Gastroesophageal sphincter (tissue), 4 donors: Measurements from ENCODE around the gene TTC33. TPM values are rescaled to one million over a fixed set of nuclear protein-coding genes. Genes with fewer than 3 reads are reported as not detected.

Experiments
- ATAC-seq: fragments of 150-250 bp; one replicate; pipeline ENCODE4 v1.9.1; 2016; ENCODE audit warnings: mild to moderate bottlenecking, moderate library complexity
- H3K27ac ChIP-seq, 4 donors: fragments of 200-600 bp; sonication (generic) in 3 of 4; 1 replicate in 3 of 4; 2 replicates in 1 of 4; pipeline ENCODE4 v1.5.1; 2016 to 2019
- H3K27me3 ChIP-seq: fragments of 200-600 bp; sonication (generic); one replicate; pipeline ENCODE4 v1.5.1; 2019
- H3K36me3 ChIP-seq, 2 donors: fragments of 200-600 bp; sonication (generic); one replicate each; pipeline ENCODE4 v1.5.1; 2019; ENCODE audit warnings: control low read depth in 1 of 2
- H3K4me1 ChIP-seq, 3 donors: fragments of 200-600 bp; sonication (generic); 1 replicate in 2 of 3; 2 replicates in 1 of 3; pipeline ENCODE4 v1.5.1; 2016 to 2019; ENCODE audit warnings: control low read depth in 2 of 3
- H3K4me3 ChIP-seq, 2 donors: fragments of 200-600 bp; sonication (generic); one replicate each; pipeline ENCODE4 v1.5.1; 2019; ENCODE audit warnings: mild to moderate bottlenecking in 1 of 2, moderate library complexity in 1 of 2
- H3K9me3 ChIP-seq, 3 donors: fragments of 200-600 bp; sonication (generic); one replicate each; pipeline ENCODE4 v1.5.1; 2017 to 2019; ENCODE audit warnings: control low read depth in 2 of 3
- CTCF ChIP-seq, 4 experiments: fragments of 200-600 bp in 2 of 4; fragments of 450-650 bp in 2 of 4; sonication (generic) in 1 of 4; IDR thresholded peaks; one replicate each; pipeline ENCODE4 v1.5.1; 2017 to 2019; ENCODE audit warnings: antibody characterized with exemption in 4 of 4, mild to moderate bottlenecking in 2 of 4, moderate library complexity in 2 of 4
- EP300 ChIP-seq: sonication (generic); formaldehyde crosslinking; IDR thresholded peaks from one replicate; pipeline ENCODE4 v1.6.1; 2017; ENCODE audit warnings: antibody characterized with exemption, mild to moderate bottlenecking
- POLR2A ChIP-seq, 2 donors: fragments of 450-650 bp; IDR thresholded peaks; one replicate each; pipeline ENCODE4 v1.6.1; 2017; ENCODE audit warnings: antibody characterized with exemption in 2 of 2, mild to moderate bottlenecking in 2 of 2, moderate library complexity in 1 of 2
- POLR2AphosphoS5 ChIP-seq: sonication (generic); formaldehyde crosslinking; IDR thresholded peaks from one replicate; pipeline ENCODE4 v1.6.1; 2017; ENCODE audit warnings: antibody characterized with exemption
- WGBS, 2 donors: methylation state at CpG; one replicate each; pipeline ENCODE4 v1.1.5; 2018; ENCODE audit warnings: low coverage in 1 of 2; 5-methylcytosine and 5-hydroxymethylcytosine counted together
- total RNA-seq, 4 donors: library from RNA; depleted of rRNA; stranded (reverse); fragments of >200 nt; gene quantifications; one replicate each; pipeline ENCODE4 v1.1.0, GENCODE V29; 2016

Gene TTC33
- total RNA-seq, 4 donors from 2014 or later = 23.2 to 27.7 (median 25.8) TPM

DNA sequence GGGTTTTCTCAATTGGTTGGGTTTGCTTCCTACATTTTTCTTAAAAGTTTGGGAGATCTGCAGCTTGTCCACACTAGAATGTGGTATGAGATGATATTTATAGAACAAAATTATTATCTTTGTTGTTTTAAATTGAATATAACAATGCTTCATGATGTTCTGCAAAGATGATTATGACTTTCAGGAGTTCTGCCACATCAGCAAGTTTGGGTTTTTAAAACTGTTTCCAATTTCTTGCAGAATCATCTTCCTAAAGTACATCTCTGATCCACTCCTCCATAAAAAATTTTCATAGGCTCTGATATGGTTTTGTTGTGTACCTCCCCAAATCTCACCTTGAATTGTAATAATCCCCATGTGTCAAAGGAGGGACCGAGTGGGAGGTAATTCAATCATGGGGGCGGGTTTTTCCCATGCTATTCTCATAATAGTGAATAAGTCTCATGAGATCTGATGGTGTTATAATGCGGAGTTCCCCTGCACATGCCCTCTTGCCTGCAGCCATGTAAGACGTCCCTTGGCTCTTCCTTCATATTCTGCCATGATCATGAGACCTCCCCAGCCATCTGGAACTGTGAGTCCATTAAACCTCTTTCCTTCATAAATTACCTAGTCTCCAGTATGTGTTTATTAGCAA is 195.2 kb downstream of the TTC33 start:
- H3K4me3 ChIP-seq = no peak overlapping the region
- no peaks in the 10 kb centered on the region for H3K9me3 ChIP-seq
- no peaks in the 10 kb centered on the region for H3K36me3 ChIP-seq
- TF ChIP-seq POLR2AphosphoS5 = no peak
- TF ChIP-seq POLR2A (IDR thresholded peaks at IDR 0.05) = no peak
- TF ChIP-seq CTCF (IDR thresholded peaks at IDR 0.05) = no peak
- TF ChIP-seq EP300 = no peak
- WGBS, 2 donors = 76 to 78% methylated on average over 4 of the region's 4 CpGs
- no peaks in the 10 kb centered on the region for H3K4me1 ChIP-seq
- H3K27ac ChIP-seq = no peak overlapping the region
- H3K27me3 ChIP-seq = no peaks in the 10 kb centered on the region
- ATAC-seq = no peak

DNA sequence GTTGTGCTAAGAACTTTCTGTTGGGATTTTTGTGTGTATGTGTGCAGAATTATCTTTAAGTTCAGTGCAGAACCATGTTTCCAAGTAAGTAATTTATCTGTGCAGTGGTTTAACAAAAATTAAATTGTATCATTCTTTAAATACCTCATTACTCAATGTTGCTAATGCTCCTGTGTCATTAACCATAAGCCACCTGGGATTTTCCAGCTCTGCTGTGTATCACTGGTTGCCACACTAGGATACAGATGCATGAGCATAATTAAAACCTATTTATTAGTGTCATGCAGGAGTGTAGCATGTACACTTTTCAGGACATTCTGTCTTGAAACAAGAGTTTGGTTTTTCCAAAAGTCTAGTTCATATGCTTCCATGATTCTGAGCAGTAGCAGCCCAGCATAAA is 196.5 kb downstream of the TTC33 start:
- Histone ChIP-seq H3K36me3 (no peaks in the 10 kb centered on the region), H3K27ac (no peak overlapping the region), H3K27me3 (no peaks in the 10 kb centered on the region), H3K4me1 (no peaks in the 10 kb centered on the region), H3K9me3 (no peaks in the 10 kb centered on the region), H3K4me3 (no peak overlapping the region)
- TF ChIP-seq EP300 = no peak
- TF ChIP-seq POLR2A (IDR thresholded peaks at IDR 0.05) = no peak
- TF ChIP-seq CTCF (IDR thresholded peaks at IDR 0.05) = no peak
- TF ChIP-seq POLR2AphosphoS5 = no peak
- ATAC-seq = no peak

DNA sequence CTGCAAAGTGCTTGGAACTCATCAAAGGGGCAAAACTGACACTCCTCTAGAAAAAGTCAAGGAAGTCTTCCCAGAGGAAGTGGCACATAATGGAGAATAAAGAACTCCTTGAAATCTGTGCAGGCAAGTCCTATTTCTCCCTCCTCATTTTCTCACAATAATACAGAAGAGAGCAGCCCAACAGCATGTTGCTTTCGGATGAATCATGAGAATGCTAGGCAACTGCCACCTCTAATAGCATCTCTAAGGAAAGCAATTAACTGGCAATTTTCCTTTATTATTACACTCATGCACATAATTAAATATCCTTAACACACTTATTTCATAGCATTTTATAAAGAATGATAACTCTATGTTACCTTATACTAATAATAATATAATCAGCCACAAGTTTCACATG is 198.3 kb downstream of the TTC33 start:
- no peaks in the 10 kb centered on the region for H3K36me3 ChIP-seq
- no peaks in the 10 kb centered on the region for H3K9me3 ChIP-seq
- no peaks in the 10 kb centered on the region for H3K27me3 ChIP-seq
- no peak for TF ChIP-seq POLR2AphosphoS5
- no peak for TF ChIP-seq EP300
- no peak for TF ChIP-seq POLR2A (IDR thresholded peaks at IDR 0.05)
- TF ChIP-seq CTCF (IDR thresholded peaks at IDR 0.05) = no peak
- no peak for ATAC-seq
- H3K4me1 ChIP-seq = peaks cover 0 to 2% (median 0%) of the 10 kb centered on the region in 3 donors
- no peak overlapping the region for H3K27ac ChIP-seq
- 67 to 88% methylated on average over 1 of the region's 1 CpG for WGBS, 2 donors
- H3K4me3 ChIP-seq = no peak overlapping the region

- Histone ChIP-seq H3K9me3 (no peaks in the 10 kb centered on the region), H3K4me3 (no peak overlapping the region), H3K27me3 (no peaks in the 10 kb centered on the region), H3K4me1 (peaks cover 0 to 7% (median 0%) of the 10 kb centered on the region in 3 donors), H3K27ac (no peak overlapping the region), H3K36me3 (no peaks in the 10 kb centered on the region)
- TF ChIP-seq POLR2AphosphoS5 (no peak), CTCF (IDR thresholded peaks at IDR 0.05) (no peak), EP300 (no peak), POLR2A (IDR thresholded peaks at IDR 0.05) (no peak)
- ATAC-seq = no peak
Measured at GRCh38 chr5:40556811-40557210, 198.9 kb downstream of the TTC33 start.

- H3K4me1 ChIP-seq = peaks cover 0 to 12% (median 0%) of the 10 kb centered on the region in 3 donors
- no peak overlapping the region for H3K27ac ChIP-seq
- H3K36me3 ChIP-seq = no peaks in the 10 kb centered on the region
- WGBS, 2 donors = 94 to 100% methylated on average over 1 of the region's 1 CpG
- H3K27me3 ChIP-seq = no peaks in the 10 kb centered on the region
- no peak for ATAC-seq
- H3K9me3 ChIP-seq = no peaks in the 10 kb centered on the region
- no peak overlapping the region for H3K4me3 ChIP-seq
- TF ChIP-seq EP300 (no peak), CTCF (IDR thresholded peaks at IDR 0.05) (no peak), POLR2AphosphoS5 (no peak), POLR2A (IDR thresholded peaks at IDR 0.05) (no peak)
Measured at GRCh38 chr5:40555886-40556285, 199.9 kb downstream of the TTC33 start.
